Adipocyte (in vitro differentiated cells): ENCODE results near the gene CPVL.

Experiments used
- DNase-seq: peaks from one replicate; pipeline ENCODE4 v3.0.0-alpha.2; 2015; ENCODE audit warnings: low read depth
- H3K27me3 ChIP-seq: replicated peaks from 2 replicates; pipeline ENCODE4 v1.7.0; 2013; ENCODE audit warnings: mild to moderate bottlenecking, low read length, moderate library complexity; ENCODE audit not compliant: control insufficient read depth, insufficient read depth
- H3K36me3 ChIP-seq: 2 replicates; pipeline ENCODE4 v1.7.0; 2013; ENCODE audit warnings: low read length, mild to moderate bottlenecking, moderate library complexity; ENCODE audit not compliant: control insufficient read depth, insufficient read depth, severe bottlenecking
- H3K4me1 ChIP-seq: 2 replicates; pipeline ENCODE4 v1.7.0; 2013; ENCODE audit warnings: mild to moderate bottlenecking, low read length, moderate library complexity; ENCODE audit not compliant: control insufficient read depth, insufficient read depth
- H3K4me3 ChIP-seq: 2 replicates; pipeline ENCODE4 v1.7.0; 2013; ENCODE audit warnings: mild to moderate bottlenecking, low read length, moderate library complexity
- H3K9ac ChIP-seq: 2 replicates; pipeline ENCODE4 v1.7.0; 2013; ENCODE audit warnings: mild to moderate bottlenecking, low read length, moderate library complexity
- H3K9me3 ChIP-seq: 2 replicates; pipeline ENCODE4 v1.7.0; 2013; ENCODE audit warnings: mild to moderate bottlenecking, low read length, moderate library complexity; ENCODE audit not compliant: control insufficient read depth

The CPVL gene

DNA sequence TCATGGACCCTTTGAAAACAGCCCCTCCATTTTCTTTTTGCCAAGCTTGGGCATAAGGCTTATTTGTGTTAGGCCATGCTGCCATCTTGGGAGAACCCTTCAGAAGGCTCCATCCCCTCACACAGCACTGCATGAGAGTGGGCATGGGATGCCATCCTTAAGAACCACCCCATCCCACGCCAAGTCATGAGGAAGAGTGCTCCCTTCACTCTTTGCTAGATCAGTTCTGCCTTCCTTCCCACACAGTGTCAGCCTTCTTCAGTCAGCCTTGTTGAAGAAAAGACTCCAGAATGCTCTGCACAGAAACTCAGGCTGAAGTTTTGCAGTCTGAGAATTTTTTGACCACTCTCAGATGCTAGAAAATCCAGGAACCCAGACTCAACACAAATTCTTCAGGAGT, 32.8 kb upstream of the CPVL start:
- H3K4me3 ChIP-seq = no peak overlapping the region
- no peaks in the 10 kb centered on the region for H3K9me3 ChIP-seq
- no peaks in the 10 kb centered on the region for H3K27me3 ChIP-seq
- no peaks in the 10 kb centered on the region for H3K36me3 ChIP-seq
- DNase-seq = no peak
- H3K9ac ChIP-seq = no peak overlapping the region
- H3K4me1 ChIP-seq = no peaks in the 10 kb centered on the region

DNA sequence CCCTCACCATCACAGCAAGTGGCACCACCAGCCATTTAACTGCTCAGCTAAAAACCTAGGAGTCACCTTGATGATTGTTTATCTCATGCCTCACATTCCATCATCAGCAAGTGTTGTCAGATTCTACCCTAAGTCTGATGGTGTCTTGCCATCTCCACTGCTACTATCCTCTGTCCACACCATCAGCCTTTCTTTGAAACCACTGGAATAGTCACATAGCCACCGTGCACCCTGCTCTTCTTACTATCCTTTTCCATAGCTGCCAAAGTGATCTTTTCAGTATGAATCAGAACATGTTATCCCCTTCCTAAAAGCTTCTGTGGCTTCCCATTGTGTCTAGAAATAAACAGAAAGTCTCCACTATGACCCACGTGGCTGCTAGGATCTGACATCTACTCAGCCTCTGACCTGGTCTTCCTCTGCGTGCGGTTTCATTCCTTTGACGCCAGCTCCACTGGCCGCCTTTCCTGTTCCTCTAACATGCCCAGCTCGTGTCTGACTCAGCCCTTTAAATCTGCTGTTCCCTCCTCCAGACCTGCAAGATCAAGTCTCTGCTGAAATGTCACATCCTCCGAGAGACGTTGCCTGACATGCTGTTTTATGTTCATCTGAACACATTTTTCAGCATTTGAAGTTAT, 31.7 kb upstream of the CPVL start:
- Histone ChIP-seq H3K9me3 (no peaks in the 10 kb centered on the region), H3K27me3 (no peaks in the 10 kb centered on the region), H3K9ac (no peak overlapping the region), H3K4me3 (no peak overlapping the region), H3K36me3 (no peaks in the 10 kb centered on the region), H3K4me1 (no peaks in the 10 kb centered on the region)
- DNase-seq = no peak

DNA sequence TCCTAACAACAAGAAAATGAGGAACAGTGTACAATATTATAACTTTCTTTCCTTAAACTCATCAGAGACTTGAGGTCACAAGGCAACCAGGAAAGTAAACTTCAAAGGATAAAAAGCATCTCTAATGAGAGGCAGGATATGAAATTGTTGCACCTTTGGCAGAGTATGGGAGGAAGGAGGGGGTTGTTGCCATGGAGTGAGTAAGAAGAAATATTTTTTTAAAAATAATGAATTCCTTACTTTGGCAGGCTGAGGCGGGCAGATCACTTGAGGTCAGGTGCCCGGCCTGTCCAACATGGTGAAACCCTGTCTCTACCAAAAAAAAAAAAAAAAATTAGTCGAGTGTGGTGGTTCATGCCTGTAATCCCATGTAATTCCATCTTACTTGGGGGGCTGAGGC, 27.1 kb upstream of the CPVL start:
- H3K27me3 ChIP-seq = no peaks in the 10 kb centered on the region
- H3K9me3 ChIP-seq = no peaks in the 10 kb centered on the region
- no peak overlapping the region for H3K9ac ChIP-seq
- no peaks in the 10 kb centered on the region for H3K4me1 ChIP-seq
- H3K4me3 ChIP-seq = no peak overlapping the region
- no peaks in the 10 kb centered on the region for H3K36me3 ChIP-seq
- no peak for DNase-seq

DNA sequence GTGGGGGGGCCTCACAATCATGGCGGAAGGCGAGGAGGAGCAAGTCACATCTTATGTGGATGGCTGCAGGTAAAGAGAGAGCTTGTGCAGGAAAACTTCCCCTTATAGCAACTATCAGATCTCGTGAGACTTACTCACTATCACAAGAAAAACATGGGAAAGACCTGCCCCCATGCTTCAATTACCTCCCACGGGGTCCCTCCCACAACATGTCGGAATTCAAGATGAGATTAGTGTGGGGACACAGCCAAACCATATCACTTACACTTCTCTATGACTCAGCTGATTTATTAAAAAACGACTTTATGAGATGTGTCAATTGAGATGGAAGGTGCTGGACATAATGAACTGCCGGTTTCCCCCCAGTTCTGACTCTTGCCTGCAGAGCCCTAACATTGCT, 24.4 kb upstream of the CPVL start:
- Histone ChIP-seq H3K4me3 (no peak overlapping the region), H3K9ac (no peak overlapping the region)
- no peak for DNase-seq

GRCh38 chr7:29167721-29168120, 21.4 kb upstream of the CPVL start:
- no peak for DNase-seq
- H3K27me3 ChIP-seq = no peaks in the 10 kb centered on the region
- H3K36me3 ChIP-seq = no peaks in the 10 kb centered on the region
- H3K9ac ChIP-seq = no peak overlapping the region
- H3K4me1 ChIP-seq = no peaks in the 10 kb centered on the region
- H3K9me3 ChIP-seq = peaks cover 9% of the 10 kb centered on the region
- H3K4me3 ChIP-seq = no peak overlapping the region

More for the DNA sequence above, 24.4 kb upstream of the CPVL start:
- Histone ChIP-seq H3K27me3 (no peaks in the 10 kb centered on the region), H3K9me3 (peaks cover 4% of the 10 kb centered on the region), H3K4me1 (no peaks in the 10 kb centered on the region), H3K36me3 (no peaks in the 10 kb centered on the region)

DNA sequence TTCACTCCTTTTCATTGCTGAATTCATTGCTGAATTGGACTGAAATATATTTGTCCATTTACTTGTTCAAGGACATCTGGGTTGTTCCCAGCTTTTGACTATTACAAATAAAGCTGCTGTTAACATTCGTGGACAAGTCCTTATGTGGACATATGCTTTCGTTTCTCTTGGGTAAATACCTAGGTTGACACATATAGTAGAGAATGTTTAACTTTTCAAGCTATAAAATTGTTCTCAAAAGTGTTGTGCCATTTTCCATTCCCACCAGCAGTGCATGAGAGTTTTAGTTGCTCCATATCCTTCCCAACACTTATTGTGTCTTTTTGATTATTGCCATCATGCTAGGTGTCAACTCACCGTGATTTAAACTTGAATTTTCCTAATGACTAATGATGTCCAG, 17.5 kb upstream of the CPVL start:
- Histone ChIP-seq H3K4me3 (no peak overlapping the region), H3K9ac (no peak overlapping the region), H3K9me3 (peaks cover 9% of the 10 kb centered on the region), H3K27me3 (no peaks in the 10 kb centered on the region), H3K36me3 (no peaks in the 10 kb centered on the region), H3K4me1 (no peaks in the 10 kb centered on the region)
- no peak for DNase-seq

DNA sequence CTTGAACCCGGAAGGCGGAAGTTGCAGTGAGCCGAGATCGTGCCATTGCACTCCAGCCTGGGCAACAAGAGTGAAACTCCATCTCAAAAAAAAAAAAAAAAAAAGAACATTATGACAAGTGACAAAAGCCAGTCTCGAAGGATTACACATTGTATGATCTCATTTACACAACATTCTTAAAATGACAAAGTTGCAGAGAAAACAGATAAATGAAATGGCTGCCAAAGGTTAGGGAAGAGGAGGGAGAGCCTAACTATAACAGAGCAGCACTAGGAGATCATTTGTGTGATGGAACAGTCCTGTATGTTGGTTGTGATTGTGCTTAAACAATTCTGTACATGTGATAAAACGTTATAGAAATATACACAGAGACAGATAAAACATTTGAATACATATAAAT, 16.2 kb upstream of the CPVL start:
- Histone ChIP-seq H3K27me3 (no peaks in the 10 kb centered on the region), H3K4me1 (no peaks in the 10 kb centered on the region), H3K4me3 (no peak overlapping the region), H3K9me3 (peaks cover 9% of the 10 kb centered on the region), H3K36me3 (no peaks in the 10 kb centered on the region), H3K9ac (no peak overlapping the region)
- DNase-seq = no peak

- no peak overlapping the region for H3K4me3 ChIP-seq
- H3K9me3 ChIP-seq = peaks cover 9% of the 10 kb centered on the region
- no peak for DNase-seq
- H3K36me3 ChIP-seq = no peaks in the 10 kb centered on the region
- H3K27me3 ChIP-seq = no peaks in the 10 kb centered on the region
- no peak overlapping the region for H3K9ac ChIP-seq
- no peaks in the 10 kb centered on the region for H3K4me1 ChIP-seq
Measured at GRCh38 chr7:29161231-29161630, 14.9 kb upstream of the CPVL start.

- H3K36me3 ChIP-seq = no peaks in the 10 kb centered on the region
- no peak overlapping the region for H3K9ac ChIP-seq
- no peaks in the 10 kb centered on the region for H3K4me1 ChIP-seq
- H3K9me3 ChIP-seq = no peaks in the 10 kb centered on the region
- H3K4me3 ChIP-seq = no peak overlapping the region
- DNase-seq = no peak
- H3K27me3 ChIP-seq = no peaks in the 10 kb centered on the region
Measured at GRCh38 chr7:29160080-29160479, 13.7 kb upstream of the CPVL start.

DNA sequence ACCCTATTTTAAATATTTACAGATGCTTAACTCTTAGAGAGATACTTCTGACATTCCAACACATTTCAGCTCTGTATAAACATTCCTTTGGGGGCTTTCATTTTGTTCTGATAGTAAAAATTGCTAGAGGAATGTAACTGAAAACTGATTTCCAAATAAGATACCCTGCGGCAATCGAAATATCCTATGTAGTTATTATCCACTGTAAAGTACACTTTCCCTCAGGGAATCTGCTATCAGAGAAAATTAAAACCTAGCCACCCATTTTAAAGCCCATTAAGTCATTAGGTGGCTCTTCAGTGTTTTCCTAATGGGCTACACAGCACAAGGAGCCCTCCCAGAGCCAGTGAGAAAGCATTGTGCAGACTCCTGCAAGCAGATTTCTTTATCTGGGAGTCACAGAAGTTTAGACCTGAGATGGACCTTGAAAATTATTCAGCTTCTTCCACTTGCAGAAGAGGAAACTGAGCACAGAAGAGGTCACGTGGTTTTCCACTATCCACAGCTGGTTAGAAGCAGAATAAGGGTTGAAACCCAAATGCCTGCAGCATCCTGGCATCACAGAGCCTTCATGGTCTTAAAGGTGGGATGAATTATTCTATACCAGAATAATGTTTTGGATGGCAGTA, 12.6 kb upstream of the CPVL start:
- H3K4me3 ChIP-seq = no peak overlapping the region
- H3K36me3 ChIP-seq = no peaks in the 10 kb centered on the region
- no peaks in the 10 kb centered on the region for H3K27me3 ChIP-seq
- no peak for DNase-seq
- no peak overlapping the region for H3K9ac ChIP-seq
- no peaks in the 10 kb centered on the region for H3K9me3 ChIP-seq
- no peaks in the 10 kb centered on the region for H3K4me1 ChIP-seq

- DNase-seq = no peak
Measured at GRCh38 chr7:29156907-29157452, 10.6 kb upstream of the CPVL start.

More at GRCh38 chr7:29156907-29157452, 10.6 kb upstream of the CPVL start:
- peaks cover 8% of the 10 kb centered on the region for H3K27me3 ChIP-seq
- H3K9ac ChIP-seq = no peak overlapping the region
- no peak overlapping the region for H3K4me3 ChIP-seq
- no peaks in the 10 kb centered on the region for H3K9me3 ChIP-seq
- H3K36me3 ChIP-seq = no peaks in the 10 kb centered on the region
- no peaks in the 10 kb centered on the region for H3K4me1 ChIP-seq
